ENCODE measurements around the gene PCGF3.

The PCGF3 gene

DNA sequence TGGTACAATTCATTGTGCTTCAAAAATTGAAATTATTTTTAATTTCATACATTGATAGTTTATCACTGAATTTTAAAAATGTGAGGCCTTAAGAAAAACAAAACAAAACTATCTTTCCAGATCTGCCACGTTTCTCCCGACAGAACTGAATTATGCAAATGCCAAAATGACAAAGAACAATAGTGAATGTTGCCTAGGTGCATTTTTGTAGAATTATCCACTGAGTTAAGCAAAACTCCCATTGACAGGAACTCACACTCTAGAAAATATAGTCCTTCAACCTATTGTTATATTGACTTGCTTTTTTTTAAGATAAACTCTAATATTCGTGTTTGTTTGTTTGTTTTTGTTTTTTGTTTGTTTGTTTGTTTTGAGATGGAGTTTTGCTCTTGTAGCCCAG, 6.5 kb downstream of the PCGF3 start:
- TF ChIP-seq, protein P1, sequence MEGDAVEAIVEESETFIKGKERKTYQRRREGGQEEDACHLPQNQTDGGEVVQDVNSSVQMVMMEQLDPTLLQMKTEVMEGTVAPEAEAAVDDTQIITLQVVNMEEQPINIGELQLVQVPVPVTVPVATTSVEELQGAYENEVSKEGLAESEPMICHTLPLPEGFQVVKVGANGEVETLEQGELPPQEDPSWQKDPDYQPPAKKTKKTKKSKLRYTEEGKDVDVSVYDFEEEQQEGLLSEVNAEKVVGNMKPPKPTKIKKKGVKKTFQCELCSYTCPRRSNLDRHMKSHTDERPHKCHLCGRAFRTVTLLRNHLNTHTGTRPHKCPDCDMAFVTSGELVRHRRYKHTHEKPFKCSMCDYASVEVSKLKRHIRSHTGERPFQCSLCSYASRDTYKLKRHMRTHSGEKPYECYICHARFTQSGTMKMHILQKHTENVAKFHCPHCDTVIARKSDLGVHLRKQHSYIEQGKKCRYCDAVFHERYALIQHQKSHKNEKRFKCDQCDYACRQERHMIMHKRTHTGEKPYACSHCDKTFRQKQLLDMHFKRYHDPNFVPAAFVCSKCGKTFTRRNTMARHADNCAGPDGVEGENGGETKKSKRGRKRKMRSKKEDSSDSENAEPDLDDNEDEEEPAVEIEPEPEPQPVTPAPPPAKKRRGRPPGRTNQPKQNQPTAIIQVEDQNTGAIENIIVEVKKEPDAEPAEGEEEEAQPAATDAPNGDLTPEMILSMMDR (IDR thresholded peaks at IDR 0.05), result no peak
- H3K9me3 ChIP-seq, result no peaks in the 10 kb centered on the region
- no peaks in the 10 kb centered on the region for H3K27me3 ChIP-seq
- no peak for DNase-seq
- H3K4me3 ChIP-seq, result no peak overlapping the region
- H3K36me3 ChIP-seq, result peaks cover 0 to 8% (median 0%) of the 10 kb centered on the region in 3 donors
- H3K4me1 ChIP-seq, result peaks cover 0 to 18% (median 16%) of the 10 kb centered on the region in 4 donors
- H3K27ac ChIP-seq, result no peak overlapping the region
- intact Hi-C loops (cut with DNase I; ENCODE audit: low total_unique reads), result no loop called here

DNA sequence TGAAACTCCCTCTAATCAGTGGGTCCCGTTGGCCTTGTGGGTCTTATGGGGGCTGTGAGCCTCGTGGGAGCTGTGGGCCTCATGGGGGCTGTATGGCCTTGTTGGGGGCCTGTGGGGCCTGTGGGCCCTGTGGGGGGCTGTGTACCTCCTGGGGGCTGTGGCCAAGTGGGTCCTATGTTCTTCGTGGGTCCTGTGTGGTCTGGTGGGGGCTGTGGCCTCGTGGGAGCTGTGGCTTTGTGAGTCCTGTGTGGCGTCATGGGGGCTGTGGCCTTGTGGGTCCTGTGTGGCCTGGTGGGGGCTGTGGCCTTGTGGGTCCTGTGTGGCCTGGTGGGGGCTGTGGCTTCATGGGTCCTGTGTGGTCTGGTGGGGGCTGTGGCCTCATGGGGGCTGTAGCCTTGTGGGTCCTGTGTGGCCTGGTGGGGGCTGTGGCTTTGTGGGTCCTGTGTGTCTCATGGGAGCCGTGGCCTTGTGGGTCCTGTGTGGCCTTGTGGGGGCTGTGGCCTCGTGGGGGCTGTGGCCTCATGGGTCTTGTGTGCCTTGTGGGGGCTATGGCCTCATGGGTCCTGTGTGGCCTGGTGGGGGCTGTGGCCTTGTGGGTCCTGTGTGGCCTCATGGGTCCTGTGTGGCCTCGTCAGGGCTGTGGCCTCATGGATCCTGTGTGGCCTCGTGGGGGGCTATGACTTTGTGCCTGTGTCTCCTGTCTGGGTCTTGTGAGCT, 7.4 kb downstream of the PCGF3 start:
- intact Hi-C loops (cut with DNase I; ENCODE audit: low total_unique reads), result no loop called here
- H3K27ac ChIP-seq, result no peak overlapping the region
- H3K9me3 ChIP-seq, result no peaks in the 10 kb centered on the region
- no peak for DNase-seq
- peaks cover 0 to 8% (median 0%) of the 10 kb centered on the region in 3 donors for H3K36me3 ChIP-seq
- H3K4me3 ChIP-seq, result no peak overlapping the region
- H3K4me1 ChIP-seq, result peaks cover 0 to 12% (median 7%) of the 10 kb centered on the region in 4 donors
- H3K27me3 ChIP-seq, result no peaks in the 10 kb centered on the region
- TF ChIP-seq, protein P1 (IDR thresholded peaks at IDR 0.05), result no peak

DNA sequence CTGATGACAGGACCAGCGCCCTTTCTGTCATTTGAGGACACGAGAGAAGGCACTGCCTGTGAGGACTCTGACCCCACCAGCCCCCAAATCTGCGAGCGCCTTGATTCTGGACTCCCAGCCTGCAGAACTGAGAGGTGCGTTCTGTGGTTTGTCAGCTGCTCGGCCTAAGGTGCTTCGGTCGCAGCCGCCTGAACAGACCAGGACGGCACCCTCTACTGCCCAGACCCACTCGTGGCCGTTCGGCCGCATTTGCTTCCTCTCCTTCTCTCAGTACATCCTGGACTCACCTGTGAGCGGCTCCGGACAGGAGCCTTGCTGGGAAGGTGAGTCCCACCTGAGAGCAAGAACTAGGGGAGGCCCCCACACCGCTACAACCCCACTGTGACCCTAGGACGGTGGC, 8.5 kb downstream of the PCGF3 start:
- intact Hi-C loops (cut with DNase I; ENCODE audit: low total_unique reads), result no loop called here
- DNase-seq, result no peak
- H3K27me3 ChIP-seq, result no peaks in the 10 kb centered on the region
- H3K9me3 ChIP-seq, result no peaks in the 10 kb centered on the region
- TF ChIP-seq, protein P1 (IDR thresholded peaks at IDR 0.05), result no peak
- H3K36me3 ChIP-seq, result peaks cover 0 to 8% (median 0%) of the 10 kb centered on the region in 3 donors
- no peak overlapping the region for H3K27ac ChIP-seq
- peaks cover 0 to 4% (median 0%) of the 10 kb centered on the region in 4 donors for H3K4me1 ChIP-seq
- H3K4me3 ChIP-seq, result no peak overlapping the region

DNA sequence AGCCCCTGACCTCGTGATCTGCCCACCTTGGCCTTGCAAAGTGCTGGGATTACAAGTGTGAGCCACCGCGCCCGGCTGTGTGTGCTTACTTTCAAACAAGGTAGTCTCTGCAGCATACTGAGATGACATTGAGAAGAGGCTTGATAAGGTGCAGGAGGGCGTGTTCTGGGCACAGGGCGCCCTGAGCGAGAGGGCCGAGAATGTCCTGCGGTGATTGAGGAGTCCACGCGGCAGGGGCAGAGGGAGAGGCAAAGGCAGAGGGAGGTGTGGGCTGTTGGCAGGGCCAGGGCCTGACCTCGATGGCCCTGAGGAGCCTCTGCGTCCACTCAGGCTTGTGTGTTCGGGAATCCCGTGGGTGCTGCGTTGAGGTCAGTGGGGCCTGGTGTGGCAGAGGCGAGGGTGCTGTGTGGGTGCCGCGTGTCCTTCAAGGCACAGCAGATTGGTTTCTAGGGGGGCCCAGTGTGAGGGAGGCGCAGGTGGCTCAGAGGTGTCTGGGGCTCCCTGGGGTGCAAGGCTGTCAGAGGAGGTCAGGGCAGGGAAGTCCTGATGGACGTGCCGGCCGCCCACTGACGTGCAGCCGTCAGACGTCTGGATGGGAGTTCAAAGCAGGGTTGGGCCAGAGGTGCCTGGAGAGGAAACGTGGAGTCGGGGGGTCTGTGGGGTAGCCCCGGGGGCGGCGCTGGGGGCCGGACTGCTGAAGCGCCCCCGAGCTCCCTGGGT, 12.1 kb downstream of the PCGF3 start:
- H3K9me3 ChIP-seq, result no peaks in the 10 kb centered on the region
- H3K36me3 ChIP-seq, result peaks cover 0 to 13% (median 2%) of the 10 kb centered on the region in 3 donors
- H3K4me1 ChIP-seq, result peaks cover 0 to 13% (median 0%) of the 10 kb centered on the region in 4 donors
- H3K4me3 ChIP-seq, result no peak overlapping the region
- intact Hi-C loops (cut with DNase I; ENCODE audit: low total_unique reads), result no loop called here
- H3K27me3 ChIP-seq, result no peaks in the 10 kb centered on the region
- TF ChIP-seq, protein P1 (IDR thresholded peaks at IDR 0.05), result no peak
- no peak overlapping the region for H3K27ac ChIP-seq
- no peak for DNase-seq

DNA sequence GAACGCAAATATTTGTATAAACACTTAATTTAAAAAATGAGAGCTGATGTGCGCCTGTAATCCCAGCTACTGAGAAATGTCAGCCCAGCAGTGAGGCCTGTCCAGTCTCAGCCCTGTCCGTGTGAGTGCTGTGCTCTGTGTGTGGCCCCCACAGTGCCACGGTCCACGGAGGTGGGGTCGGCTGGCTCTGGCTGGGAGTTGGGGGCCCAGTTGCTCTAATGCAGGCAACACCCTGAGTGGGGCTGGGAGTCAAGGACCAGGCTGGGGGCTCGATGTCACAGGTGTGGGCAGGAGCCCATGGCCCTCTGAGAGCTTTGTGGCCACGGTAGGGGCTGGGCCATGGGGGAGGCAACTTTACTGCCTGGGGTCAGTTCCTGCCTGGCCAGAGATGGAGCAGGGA, 12.8 kb downstream of the PCGF3 start:
- no peaks in the 10 kb centered on the region for H3K9me3 ChIP-seq

More for the DNA sequence above, 12.8 kb downstream of the PCGF3 start:
- TF ChIP-seq, protein P1 (IDR thresholded peaks at IDR 0.05), result no peak
- Histone ChIP-seq H3K27me3 (no peaks in the 10 kb centered on the region), H3K4me3 (no peak overlapping the region), H3K4me1 (peaks cover 0 to 13% (median 0%) of the 10 kb centered on the region in 4 donors), H3K27ac (no peak overlapping the region), H3K36me3 (peaks cover 0 to 20% (median 9%) of the 10 kb centered on the region in 3 donors)
- intact Hi-C loops (cut with DNase I; ENCODE audit: low total_unique reads), result no loop called here
- no peak for DNase-seq
